HG03571 (cell line): Measurements from ENCODE around the gene TRIM54.
A peak's percentile ranks its signal among the peaks of the same experiment; 100 is the strongest.
"Not testable (repeated sequence)": the region's sequence is repeated elsewhere in the genome, so short reads cannot be mapped to it uniquely, and the experiment has no call there.

Source experiments
- ATAC-seq: cut with Tn5 transposase; IDR thresholded peaks from one replicate; pipeline ENCODE4 v1.9.1; 2021; ENCODE audit not compliant: unreplicated experiment

Gene TRIM54

DNA sequence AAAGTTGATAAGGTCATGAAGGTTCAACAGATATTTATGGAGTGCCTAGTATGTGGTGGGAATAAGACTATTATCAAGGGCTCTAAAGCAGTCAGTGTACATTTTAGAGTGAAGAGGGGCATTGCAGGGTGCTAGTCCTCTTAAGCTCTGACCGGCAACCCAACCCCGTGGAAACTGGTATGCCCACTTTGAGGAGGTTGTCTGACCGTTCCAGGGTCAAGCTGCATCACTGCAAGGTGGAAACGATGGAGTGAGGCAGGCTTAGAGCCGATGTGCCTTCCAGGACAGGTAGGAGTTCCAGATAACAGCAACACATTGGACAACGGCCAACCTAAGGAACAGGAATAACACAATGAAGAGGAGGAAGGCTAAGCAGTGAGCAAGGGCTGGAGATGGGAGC is 27.4 kb downstream of the TRIM54 start:
- ATAC-seq: no peak

DNA sequence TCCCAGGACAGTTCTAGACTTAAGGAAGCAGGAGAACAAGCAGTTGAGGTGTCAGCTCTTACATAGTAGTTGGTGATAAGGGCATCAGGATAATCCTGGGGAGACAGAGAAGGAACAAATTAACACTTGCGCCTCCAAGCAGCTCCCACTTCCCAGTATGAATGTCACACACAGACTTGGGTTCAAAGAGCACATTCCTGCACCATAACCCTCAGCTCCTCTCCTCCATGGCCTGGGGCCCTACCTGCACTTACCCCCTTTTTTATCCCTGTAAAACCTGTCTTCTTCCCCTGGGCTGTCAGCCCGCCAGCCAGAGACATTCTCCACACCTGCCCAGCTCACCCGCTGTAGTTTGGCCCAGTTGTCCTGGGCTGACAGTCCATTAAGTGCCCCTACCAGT is 29.9 kb downstream of the TRIM54 start:
- no peak for ATAC-seq

DNA sequence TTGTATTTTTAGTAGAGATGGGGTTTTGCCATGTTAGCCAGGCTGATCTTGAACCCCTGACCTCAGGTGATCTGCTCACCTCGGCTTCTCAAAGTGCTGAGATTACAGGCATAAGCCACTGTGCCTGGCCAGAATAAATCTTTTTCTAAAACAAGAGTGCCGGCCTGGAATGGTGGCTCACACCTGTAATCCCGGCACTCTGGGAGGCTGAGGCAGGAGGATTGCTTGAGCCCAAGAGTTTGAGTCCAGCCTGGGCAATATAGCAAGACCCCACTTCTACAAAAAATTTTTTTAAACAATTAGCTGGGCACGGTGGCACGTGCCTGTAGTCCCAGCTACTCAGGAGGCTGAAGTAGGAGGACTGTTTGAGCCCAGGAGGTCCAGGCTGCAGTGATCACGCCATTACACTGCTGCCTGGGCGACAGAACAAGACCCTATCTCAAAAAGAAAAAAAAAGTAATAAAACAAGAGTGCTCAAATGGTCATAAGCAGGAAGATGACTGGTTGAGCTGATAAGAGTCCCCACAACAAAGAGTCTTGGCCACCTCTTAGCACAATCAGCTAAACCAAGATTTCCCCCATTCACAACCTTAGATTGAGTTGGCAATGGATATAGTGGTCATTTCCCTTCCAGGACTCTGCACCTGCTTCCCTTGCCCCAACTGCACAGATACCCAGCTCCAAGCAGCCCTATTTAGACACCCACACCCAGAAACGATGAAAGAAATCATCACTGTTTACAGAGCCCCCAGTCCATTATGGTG is 31.8 kb downstream of the TRIM54 start:
- no peak for ATAC-seq

DNA sequence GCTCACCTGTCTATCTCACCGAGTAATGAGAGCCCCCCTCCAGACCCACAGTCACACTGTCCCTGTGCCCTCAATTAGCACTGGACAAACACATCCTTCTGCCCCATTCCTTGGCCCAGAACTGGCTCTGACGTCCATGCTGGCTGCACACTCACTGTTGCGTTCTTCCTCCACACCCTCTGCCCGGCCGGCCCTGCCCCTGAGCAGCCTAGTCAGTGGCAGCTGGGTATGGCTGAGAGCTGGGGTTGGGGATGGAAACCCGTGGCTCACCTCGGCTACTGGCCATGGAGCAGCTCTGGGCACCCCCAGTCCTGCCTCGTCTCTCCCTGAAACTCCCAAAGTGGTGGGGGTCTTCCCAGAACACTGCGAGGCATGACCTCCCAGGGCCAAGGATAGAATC is 32.5 kb downstream of the TRIM54 start:
- no peak for ATAC-seq

DNA sequence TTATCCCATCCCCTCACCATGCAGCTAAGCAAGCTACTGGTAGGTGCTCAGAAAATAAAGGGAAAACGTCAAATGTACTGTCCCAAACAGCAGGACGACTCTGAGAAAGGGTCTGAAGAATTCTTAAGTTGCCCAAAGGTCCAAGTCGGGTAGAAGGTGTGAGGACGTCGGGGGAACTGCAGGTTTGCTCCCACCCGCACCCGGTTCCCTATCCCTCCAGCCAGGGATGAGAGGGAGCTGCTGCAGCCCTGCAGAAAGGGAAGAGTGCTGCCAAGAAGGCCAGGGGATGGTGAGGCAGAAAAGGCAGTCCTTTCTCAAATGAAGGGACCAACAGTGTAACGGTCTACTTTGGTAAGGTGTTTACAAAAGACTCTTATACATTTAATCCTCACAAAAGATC is 32.9 kb downstream of the TRIM54 start:
- no peak for ATAC-seq

DNA sequence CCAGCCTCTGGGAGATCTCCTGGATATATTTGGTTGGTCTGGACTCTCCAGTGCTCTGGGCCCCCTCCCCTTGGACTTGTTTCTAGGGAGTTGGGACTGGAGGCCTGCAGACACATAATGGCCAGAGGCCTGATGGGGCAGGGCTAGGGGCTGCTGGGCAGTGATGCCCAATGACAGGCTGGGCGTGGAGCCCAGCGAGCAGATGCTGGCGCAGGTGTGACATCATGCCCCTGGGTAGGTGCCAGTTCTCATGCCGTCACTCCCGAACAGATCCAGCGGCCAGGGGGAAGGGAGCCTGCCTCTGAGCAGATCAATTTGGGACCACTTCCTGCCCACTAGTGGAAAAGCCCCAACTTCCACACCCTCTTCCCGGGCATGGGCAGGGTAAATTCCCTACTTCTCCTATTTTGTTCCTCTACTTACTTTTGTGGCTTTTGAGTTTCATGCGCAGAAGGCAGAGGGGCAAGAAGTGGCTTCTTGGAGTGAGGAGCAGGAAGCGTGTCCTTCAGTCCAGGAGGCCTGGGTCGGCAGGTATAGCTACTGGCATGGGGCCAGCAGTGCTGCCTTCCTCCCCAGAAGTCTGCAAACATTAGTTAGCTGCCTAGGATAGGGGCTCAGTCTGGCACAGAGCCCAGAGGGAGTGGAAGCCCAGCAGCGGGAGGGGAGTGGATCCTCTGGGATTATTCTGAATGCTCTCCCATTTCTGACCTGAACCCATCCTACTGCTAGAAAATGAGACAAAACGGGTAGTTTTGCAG is 34.6 kb downstream of the TRIM54 start:
- ATAC-seq: no peak

DNA sequence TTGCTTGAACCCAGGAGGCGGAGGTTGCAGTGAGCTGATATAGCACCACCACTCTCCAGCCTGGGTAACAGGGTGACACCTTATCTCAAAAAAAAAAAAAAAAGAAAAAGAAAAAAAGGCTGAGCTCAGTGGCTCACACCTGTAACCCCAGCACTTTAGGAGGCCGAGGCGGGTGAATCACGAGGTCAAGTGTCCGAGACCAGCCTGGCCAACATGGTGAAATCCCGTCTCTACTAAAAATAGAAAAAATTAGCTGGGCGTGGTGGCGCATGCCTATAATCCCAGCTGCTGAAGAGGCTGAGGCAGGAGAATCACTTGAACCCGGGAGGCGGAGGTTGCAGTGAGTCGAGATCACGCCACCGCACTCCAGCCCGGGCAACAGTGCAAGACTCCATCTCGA is 37.6 kb downstream of the TRIM54 start:
- ATAC-seq: not testable (repeated sequence)

DNA sequence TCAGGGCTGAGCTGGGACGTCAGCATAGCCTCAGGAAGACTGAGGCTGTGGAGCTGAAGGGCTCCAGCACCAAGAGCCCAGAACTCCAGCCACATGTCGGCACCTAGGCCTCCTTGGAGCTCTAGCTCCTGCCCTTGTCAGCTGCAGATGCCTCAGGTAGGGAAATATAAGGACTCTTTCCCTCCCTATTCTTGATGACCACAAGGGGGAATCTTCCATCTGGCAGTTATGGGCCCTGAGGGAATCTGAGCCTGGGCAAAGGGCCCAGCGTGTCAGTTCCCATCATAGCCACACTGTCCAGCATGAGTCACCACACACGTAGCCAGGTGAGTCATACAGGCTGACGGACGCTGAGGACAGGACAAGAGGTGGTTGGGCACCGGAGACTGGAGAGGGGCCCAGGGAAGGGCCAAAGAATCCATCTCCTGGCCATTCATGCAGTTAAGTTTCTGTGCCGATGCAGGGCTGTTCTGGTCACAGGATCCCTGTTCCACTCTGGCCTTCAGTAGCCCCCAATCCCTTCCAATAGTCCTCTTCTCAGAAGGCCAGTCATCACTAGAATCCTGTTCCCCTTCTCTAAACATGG is 38.8 kb downstream of the TRIM54 start:
- no peak for ATAC-seq

DNA sequence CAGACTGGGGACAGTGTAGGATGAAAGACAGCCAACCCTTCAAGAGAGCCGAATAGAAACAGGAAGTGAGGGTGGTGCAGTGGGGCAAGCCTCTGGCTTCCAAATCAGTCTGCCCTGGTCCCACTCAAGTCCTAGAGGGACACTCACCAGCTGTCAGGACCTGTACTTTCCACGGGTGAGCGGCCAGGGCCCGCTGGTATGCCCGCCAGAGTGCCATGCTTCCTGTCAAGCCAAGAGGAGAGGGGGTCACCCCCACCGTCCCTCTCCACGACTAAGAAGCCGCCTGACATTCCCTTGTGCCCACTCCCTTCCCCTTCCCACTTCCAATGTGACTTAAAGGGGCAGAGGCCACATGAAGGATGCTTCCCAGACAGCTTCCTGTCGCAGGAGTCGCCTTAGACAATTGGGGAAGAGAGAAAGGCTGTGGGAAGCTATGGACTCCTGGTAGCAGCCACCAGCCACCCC is 40.1 kb downstream of the TRIM54 start:
- no peak for ATAC-seq

DNA sequence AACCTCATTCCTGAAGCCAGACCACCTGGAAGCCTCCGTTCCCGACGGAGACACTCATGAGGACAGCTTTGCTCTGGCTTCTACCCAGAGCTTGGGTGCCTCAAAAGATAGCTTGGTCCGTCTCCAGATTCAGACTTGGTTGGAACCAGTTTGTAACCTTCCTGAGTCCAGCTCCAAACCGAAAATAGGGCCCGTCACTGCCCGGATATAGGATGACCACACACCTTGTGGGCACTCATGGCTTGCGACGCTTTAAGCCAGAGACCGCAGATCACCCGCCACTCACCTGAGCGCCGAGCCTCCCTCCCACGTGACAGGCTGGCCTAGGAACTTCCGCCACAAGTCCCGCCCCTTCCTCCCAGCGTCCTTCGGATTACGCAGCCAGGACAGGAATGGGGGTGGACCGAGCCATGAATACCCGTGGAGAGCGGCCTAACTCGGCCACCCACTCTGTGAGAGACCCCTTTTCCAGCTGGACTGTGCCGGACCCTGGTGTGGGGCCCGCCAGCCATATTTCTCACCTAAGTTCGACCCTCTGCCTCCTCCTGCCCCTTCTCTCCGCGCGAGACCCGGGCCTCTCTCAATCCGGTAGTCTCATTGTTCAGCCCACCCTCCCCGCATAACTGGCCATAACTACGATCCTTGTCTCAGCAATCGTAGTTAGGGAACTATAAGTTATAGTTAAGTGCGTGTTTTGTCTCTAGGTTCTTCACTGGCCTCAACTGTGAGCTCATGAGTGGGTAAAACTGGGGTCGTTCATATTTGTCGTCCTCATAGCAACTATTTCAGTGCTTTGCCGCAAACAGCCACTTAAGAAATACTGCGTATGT is 40.8 kb downstream of the TRIM54 start, which contains the start of gene MPV17:
Gene MPV17, minus strand, starts transcription at position 332 of the 830 bp plus-strand sequence. CDS start 580 bp downstream, outside the sequence.
- peak; percentile 65 for ATAC-seq

DNA sequence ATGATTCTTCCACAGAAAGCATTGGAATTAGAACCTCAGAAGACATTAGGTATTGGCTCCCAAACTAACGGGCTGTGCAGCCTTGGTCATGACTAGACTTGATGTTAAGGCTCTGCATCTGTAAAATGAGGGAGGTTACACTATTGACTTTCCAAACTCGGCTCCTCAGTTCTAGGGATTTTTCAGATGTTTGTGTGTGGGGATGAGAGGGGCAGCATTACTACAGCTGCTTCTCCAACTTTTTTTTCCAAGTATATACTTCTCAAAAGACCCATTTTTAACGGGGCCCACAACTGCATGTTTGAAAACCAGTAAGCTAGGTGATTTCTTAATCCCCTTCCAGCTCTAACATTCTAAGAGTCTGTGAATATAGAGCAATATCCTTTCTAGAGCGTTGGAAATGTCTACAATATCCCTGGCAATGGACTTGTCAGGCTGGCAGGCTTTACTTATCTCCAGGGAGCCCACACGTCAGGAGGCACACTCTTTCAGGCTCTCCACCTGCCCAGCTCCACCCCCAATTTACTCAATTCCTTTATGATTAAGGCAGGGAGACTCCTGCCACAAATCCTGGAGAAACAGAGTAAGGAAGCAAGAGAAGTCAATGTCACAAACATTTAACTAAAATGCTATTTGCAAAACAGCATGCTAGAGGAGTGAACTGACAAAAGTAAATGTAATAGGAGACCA is 41.5 kb downstream of the TRIM54 start:
- no peak for ATAC-seq

DNA sequence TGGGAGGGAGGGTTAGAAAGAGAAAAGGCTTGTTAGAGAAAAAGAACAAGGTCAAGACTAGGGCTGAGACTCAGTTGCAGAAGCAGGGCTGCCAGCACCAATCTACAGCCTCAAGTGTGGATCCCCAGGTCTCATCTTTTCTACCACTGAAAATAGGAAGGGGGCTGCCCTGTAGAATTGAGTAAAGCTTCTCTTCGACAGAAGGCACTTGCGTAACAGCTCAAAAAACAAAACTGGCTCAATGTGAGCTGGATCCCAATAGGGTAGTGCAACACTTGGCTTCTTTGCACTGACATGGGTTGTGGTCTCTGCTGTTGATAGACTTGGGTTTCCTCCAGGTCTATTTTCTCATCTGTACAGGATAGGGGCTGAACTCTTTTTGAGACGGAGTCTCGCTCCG is 42.5 kb downstream of the TRIM54 start:
- no peak for ATAC-seq

DNA sequence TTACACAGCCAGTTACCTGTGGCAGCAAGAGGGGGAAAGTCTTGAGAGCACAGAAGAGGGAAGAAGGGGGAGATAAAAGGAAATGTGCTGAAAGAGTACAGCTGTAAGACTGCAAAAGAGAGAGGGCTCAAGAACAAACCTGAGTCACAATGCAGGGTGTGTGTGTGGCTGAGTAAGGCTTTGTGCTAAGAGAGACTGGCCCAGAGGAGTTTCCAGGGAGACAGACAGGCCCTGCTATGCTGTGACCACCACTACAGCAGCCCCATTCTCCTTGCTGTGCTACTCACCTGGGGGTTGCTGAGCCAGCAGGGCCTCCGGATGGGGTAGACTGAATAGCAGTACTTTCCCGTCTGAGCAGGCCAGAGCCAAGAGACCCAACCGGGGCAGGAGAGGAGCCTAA is 53.1 kb downstream of the TRIM54 start:
- ATAC-seq: no peak

DNA sequence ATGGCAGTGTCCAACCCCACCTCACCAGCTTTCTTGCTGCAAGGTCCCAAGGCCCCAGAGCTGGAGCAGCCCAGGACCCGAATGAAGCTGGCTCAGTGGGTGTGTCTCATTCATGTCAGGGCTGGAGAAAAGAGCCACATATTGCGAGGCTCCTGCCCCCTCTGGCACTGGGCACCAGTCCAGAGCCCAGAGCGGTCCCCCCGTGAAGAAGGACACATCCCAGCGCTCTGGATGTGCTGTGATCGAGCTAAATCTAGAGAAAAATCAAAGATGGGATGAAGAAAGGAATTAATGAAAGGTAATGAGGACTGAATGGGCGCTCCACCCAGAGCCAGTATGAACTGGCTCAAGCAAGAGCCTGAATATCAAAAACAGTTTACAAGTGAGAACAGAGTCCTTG is 53.9 kb downstream of the TRIM54 start:
- ATAC-seq: no peak

DNA sequence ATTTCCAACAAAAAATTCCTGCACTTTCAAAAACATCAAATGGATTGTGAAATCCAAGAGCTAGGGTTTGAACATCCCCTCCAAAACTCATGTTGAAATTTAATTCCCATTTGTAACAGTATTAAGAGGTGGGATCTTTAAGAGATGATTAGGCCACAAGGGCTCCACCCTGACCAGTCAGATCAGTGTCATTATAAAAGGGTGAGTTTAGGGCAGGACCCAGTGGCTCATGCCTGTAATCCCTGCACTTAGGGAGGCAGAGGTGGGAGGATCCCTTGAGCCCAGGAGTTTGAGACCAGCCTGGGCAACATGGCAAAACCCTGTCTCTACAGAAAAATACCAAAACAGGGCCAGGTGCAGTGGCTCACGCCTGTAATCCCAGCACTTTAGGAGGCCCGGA is 65.4 kb downstream of the TRIM54 start:
- ATAC-seq: no peak

DNA sequence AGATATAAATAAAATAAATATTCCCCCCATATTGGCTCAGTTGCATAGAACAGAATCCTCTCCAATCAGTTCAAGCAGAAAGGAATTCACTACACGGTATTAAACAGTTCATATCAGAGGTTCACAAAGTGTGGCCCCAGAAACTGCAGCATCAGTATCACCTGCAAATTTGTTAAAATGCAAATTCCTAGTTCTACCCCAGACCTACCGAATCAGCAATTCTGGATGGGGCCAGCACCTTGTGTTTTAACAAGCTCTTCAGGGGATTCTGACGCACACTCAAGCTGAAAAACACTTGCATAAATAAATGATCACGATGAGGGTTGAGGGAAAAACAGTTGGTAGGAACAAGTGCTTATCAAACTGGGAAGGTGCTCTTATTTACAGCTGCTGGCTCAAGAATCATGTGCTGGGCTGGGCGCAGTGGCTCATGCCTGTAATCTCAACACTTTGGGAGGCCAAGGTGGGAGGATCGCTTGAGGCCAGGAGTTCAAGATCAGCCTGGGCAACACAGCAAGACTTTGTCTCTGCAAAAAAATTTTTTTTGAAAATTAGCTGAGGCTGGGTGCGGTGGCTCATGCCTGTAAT is 68.0 kb downstream of the TRIM54 start:
- ATAC-seq: no peak

DNA sequence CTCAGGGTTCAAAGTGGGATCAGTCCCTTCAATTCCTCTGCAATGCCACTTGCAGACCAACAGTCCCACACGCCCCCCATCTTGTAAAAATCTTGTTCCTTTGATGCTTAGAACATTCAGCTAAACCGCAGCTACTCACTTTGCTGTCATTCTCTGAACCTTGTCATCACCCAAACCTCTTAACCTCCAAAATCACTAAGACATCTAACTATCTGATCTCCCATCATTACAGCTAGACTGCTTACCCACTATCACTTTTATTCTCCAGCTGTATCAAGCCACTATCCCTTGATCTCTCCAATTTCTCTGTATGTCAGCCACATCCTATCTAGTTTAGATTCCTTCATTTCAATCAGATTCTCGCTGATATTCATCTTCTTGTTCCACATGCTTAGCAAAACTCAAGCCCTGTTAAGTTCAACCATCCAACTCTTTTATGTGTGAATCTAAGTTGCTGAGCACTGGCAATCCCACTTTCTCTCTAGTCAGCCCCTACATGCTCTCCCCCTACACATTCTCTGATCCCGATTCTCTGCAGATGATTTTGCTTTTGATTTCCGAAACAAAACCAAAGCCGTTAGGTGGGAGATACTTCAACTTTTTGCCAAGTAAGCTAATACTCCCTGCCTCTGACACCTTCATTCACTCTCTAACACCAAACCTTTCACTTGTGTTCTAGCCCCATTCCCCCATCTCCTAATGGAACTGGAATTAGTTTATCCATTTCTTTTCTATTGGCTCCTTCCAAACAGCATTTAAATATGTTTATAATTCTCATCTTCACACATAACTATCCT is 69.8 kb downstream of the TRIM54 start:
- no peak for ATAC-seq

DNA sequence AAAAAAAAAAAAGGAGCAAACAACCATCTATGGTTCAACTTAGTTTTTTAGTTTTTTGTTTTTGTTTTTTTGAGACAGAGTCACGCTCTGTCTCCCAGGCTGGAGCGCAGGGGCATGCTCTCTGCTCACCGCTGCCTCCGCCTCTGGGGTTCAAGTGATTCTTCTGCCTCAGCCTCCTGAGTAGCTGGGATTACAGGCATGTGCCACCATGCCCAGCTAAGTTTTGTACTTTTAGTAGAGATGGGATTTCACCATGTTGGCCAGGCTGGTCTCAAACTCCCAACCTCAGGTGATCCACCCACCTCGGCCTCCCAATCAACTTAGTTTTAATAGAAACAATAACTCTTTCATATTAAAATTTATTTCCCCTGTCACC is 71.1 kb downstream of the TRIM54 start:
- ATAC-seq: not testable (repeated sequence)
